GM21423 (cell line): Measurements from ENCODE around the gene PLA2G4D.

ENCODE experiments used
- ATAC-seq: cut with Tn5 transposase; IDR thresholded peaks from one replicate; pipeline ENCODE4 v1.9.1; 2021; ENCODE audit warnings: mild to moderate bottlenecking, moderate library complexity; ENCODE audit not compliant: unreplicated experiment

PLA2G4D gene

DNA sequence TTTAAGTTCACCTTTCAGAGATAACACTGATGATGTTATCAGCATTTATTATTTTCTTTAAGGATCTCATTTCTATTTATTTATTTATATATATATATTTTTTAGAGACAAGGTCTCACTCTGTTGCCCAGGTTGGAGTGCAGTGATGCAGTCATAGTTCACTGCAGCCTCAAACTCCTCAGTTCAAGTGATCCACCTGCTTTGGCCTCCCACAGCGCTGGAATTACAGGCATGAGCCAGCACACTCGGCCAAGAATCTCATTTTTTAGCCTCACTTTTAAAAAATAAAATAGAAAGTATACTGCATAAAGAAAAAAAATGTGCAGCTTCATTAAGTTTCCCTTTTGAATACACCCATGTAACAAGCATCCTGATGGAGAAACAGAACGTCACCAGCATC lies 35.6 kb downstream of the PLA2G4D start:
- no peak for ATAC-seq

DNA sequence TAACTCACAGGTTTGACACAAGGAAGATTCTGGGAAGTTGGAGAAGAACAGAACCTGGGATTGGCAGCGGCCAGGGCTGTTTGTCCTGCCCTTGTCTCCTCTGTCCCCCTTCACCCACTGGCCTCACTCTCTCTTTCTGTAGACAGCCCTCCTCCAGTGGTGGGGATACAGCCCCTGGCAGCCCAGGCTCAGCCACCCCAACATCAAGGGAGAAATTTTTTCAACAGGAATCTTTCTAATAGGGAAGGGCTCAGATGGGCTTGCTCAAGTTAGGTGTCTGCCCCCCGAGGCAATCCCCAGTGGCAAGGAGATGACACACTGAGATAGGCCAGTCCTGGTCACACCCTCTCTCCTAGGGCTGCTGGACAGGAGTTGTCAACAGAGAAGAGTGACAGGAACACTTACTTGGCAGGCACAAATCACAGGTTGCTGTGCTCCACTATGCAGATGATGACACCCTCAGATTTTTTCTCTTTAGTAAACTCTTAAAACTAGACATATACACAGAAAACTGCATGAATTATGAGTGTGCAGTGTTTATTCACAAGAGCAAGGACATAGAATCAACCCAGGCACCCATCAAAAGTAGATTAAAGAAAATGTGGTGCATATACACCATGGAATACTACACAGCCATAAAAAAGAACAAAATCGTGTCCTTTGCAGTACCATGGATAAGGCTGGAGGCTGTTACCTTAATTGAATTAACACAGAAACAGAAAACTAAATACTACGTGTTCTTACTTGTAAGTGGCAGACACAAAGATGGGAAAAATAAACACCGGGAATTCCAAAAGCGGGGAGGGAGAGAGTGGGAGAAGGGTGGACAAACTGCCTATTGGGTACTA lies 36.3 kb downstream of the PLA2G4D start:
- no peak for ATAC-seq

DNA sequence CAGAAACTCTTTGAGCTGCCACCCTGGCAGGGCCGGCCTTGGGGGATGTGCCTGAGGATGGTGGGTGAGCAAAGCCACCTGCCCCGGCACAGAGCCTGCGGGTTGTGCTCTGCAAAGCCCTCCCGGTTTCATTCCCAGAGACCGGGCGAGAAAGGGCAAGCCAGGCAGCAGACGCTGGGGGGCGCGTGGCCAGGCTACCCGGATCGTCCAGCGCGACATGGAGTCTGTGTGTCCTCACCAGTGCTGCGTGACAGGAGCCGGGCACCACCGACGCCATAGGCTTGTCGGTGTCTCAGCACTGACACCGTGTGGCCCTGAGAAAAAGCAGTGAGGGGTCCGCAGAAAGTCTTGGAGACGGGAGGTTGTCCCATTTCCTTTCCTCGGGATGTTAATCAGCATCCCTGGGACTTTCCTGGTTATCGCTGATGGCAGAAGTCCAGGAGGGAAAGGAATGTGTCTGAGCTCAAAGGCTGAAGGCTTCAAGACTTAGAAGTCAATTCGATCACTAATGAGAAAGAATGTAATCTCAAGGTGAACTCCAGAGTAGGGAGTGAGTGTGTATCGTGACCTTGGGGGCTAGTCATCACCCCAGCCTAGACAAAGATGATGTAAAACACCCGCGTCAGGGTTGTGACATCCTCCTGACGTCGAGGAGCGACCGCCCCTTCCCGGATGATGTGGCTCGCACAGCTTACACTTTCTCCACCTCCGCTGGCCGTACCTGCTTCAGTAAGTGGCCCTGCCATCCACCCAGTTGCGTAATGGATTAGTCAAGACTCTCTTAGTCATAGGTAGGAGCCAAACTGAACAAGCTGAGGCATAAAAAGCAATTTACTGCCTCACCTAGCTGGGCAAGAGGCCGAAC lies 37.2 kb downstream of the PLA2G4D start:
- ATAC-seq, result no peak

DNA sequence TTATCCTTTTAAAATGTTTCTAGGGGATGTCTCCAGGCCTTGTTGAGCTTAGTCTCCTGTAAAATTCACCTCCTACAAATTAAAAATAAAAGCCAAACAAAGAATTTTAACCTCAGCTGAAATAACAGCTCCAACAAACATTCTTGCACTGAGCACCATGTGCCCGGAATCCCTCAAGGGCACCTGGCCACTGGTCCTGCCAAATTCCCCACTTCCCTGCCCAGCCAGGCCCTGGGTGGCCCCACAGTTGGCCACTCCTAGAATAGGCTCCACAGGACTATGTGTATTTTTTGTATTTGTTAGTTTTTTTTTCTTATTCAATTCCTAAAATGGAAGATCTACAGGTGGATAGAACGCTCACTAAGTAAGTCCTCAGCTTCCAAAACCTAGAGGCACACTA lies 40.4 kb downstream of the PLA2G4D start:
- no peak for ATAC-seq

DNA sequence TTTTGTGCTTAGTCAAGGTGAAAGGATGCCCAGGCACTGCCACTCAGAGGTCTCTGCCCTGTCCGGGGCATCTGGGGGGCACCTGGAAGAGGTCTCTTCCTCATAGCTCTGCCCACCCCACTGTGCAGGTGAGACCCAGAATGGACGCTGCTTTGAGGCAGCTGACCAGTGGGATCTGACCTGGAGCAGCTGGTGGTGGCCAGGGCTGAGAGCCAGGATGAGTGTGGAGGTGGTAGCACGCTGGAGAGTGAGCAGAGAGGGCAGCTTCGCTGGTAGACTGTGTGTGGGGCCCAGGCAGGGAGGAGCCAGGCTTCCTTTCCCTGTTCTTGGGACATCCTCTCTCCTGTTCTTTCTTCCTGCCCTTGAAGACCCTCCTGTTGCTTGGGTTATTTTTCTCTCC lies 41.4 kb downstream of the PLA2G4D start:
- no peak for ATAC-seq

DNA sequence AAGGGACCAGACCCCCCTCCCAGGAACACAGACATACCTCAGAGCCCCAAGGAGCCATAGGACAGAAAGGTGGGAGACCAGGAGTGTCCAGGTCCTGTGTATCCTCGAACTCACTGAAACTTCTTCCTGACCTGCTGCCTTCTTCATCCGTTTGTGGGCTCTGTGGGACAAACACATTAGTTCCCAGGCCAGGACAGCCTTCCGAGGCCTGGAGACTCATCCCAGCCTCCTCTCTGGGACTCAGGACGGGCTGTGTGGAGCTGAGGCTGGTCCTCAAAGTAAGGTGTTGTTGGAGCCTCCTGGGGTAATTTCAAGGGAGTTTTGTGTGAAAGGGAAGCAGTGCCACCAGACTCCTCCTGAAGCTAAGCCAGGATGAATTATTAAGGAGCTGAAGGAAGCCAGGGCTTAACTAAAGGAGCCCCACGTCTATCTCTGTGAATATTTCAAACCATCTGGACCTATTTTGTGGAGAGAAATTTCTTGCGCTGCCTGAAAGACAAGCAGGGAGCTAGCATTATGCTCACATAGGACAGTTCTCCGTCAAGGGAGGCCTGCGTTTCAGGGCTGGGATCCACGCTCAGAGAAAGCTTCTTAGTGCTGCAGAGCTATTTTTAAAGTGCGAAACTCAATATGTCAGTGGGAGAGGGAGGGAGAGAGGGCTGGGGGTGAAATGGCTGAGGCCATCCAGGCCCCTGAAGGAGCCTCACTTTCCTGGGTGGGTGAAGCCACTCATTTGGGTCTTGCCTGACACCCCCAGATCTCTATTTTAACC lies 43.7 kb downstream of the PLA2G4D start:
- no peak for ATAC-seq

DNA sequence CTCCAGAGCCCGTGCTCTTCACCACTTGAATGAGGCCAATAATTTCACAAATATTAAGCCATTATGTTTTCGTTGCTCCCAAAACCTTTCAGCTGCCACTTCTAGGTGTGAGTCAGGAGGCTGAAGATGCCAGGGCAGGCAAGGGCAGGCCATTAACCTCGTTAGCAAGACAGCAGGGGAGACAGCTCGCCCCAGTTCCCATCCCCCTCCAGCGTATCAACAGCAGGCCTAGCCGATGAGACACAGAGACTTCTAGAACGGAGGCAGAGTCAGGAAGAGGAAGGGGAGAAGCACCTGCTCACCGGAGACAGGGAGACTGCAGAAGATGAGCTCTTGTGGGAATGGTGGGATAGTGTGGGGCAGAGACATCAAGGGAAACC lies 45.6 kb downstream of the PLA2G4D start:
- ATAC-seq, result no peak

DNA sequence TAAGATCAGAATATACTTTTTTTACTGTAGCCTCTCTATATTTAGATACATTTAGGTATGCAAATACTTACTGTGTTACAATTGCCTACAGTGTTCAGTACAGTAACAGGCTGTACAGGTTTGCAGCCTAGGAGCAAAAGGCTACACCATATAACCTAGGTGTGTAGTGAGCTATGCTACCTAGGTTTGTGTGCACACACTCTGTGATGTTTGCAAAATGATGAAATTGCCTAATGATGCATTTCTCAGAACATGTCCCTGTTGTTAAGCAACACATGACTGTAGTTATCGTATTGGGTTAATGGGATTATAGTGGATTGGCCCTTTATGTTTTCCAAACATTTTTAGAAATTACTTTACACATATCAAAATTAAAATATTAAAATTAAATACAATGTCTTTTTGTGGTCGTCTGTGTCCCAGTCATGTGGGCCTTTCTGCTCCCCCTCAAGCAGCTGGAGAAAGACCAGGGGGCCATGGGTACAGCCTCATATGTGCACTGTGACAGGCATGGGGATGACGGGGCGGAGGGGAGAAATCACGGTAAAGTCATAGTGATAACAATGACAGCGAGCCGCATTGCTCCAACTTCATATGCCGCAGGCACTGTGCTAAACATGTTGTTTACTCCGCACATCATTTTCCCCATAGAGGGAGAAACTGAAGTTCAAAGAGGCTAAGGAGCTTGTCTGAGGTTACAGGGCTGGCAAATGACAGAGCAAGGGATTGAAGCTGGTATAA lies 46.1 kb downstream of the PLA2G4D start:
- ATAC-seq, result no peak

DNA sequence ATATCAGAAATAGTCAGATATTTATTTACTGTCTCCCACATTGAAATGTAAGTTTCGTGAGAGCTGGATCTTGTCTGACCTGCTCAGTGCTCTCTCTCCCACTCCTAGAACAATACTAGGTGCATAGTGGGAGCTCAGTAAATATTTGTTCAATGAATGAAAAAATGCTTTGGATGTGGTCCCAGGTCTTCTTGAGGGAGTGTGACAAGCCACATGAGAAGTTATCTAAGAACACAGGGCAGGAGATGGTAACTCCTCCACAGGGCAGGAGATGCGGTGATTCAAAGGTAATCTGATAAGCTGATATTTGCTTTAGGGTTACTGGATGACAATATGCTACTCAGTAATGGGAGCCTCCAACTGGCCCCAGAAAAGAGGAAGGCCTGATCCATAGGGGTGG lies 47.8 kb downstream of the PLA2G4D start:
- ATAC-seq, result no peak

DNA sequence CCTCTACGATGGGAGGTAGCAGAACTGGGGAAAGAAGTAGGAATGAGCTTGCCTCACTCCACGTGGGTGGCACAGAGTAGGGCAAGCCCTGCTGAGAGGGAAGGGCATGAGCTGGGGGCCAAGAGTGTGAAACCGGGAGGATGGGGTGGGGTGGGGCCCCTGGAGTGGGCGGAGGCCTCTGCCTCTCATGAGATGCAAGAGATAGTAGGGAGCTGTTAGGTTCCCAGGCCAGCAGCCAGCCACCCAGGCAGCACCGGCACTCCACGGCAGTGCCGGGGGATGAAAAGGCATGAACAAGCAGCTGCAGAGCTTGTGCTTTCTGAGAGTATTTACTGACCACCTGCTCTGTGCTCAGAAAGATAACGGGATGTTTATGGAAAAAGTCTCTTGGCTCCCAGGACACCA lies 49.1 kb downstream of the PLA2G4D start:
- no peak for ATAC-seq

DNA sequence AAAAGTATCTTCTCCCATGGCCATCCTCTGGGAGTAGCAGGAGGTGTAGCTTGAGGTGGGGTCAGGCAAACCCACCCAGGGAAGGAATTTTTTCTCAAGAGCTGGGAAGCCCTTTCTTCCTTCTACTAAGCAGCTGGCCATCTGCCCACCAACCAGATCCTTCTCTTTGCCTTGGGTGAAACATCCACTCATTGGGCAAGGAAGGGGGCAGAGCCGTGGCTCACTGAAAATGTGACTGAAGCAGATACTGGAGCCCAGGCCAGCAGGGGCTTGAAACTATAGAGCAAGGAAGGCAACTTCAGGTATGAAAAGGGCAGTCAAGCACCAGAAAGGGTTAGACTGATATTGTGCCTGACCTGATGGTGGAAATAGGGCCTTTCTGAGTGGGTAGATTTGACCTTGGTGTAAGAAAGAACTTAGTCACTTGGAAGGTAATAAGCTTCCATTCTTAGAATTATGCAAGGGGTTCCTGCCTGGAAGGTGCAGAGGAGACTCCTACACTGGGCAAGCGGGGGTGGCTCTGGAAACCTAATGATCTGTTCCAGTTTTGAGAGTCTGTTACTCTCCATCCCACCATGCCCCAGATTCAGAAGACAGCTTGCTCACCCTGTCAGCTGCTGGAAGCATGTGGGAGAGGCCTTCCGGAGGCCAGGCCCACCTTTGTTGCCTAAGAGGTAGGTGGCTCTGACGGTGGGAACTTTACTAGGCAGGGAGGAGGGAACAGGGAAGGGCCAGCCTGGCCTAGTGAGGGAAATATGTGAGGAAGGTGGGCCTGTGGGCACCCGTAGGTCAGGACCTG lies 51.6 kb downstream of the PLA2G4D start:
- ATAC-seq, result no peak

DNA sequence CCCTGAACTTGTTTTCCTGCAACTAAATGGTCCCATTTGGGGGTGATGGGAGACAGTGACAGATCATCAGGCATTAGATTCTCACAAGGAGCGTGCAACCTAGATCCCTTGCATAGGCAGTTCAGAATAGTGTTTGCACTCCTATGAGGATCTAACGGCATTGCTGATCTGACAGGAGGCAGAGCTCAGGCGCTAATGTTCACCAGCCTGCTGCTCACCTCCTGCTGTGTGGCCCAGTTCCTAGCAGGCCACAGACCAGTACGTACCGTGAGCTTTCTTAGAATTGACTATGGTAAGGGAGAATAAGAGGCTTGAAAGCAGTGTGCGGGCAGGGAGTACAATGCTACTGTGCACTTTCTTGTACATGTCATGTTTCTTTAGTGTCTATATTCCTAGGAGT lies 56.0 kb downstream of the PLA2G4D start:
- ATAC-seq, result no peak

DNA sequence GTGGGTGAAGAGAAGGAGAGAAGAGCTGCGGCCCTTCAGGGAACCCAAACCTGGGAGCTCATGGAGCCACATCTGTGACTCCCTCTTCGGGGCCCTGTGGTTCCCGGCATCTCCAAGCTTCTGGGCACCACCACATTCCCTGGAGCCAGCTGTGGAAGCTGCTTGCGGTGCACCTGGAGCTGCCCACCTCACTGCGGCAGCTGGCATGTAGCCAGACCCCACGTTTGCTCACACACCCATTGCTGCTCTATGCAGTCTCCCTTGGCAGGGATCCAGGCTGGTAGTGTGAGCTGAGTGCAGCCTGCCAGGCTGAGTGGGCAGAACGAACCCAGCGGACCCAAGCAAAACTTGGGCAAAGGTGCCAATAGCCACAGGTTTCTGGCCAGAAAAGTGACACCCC lies 56.7 kb downstream of the PLA2G4D start:
- ATAC-seq, result no peak

DNA sequence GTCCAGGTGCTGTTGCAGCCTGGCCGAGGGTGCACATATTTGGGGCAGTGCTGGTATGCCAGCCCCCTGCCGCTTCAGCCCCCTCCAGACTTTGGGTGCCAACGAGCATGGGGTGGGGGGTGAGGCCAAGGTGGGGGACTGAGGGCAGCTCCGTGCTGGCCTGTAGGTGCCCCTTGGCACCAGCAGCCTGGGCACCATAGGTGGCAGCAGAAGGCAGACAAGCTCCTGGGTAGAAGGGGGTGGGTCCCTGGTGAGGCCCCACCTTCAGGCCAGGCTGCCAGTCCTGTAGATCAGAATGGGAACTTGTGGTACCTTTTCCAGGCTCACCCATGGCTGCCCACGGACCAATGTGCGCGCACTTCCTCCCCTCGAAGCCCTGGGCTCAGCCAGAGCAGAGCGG lies 57.4 kb downstream of the PLA2G4D start:
- no peak for ATAC-seq

DNA sequence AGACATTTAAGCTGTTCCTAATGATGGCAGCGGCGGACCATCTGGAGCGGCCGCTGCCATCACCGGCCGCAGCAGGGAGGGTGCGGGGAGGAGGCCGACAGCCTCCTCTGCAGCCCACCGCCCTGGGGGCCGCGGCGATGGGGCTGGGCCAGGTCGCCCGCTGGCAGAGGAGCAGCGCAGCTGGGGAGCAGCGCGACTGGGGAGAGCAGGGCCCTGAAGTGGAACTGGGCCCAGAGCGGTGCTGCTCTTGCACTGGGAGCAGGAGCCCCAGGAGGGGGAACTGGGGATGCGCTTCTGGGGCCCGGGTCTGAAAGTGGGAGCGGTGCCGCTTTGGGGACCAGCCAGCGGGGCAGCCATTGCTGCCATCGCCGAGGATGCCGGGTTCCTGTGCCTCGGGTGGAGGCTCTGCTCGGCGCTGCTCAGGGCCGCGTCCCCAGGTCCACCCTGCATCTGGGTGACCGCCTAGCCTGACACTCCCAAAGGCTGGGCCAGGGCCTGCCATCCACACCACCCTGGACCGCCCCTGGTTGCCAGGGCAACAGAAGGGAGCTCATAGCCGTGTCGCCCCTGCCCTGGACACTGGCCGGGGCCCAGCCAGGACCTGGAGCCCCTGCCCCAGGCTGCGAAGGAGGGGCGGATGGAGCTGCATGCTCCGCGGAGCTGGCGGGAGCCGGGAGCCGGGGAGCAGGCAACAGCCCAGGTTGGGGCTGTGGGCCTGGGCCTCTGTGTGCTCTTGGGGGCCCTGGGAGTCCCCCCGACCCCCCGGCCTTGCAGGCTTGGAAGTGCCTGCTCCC lies 58.1 kb downstream of the PLA2G4D start:
- no peak for ATAC-seq

DNA sequence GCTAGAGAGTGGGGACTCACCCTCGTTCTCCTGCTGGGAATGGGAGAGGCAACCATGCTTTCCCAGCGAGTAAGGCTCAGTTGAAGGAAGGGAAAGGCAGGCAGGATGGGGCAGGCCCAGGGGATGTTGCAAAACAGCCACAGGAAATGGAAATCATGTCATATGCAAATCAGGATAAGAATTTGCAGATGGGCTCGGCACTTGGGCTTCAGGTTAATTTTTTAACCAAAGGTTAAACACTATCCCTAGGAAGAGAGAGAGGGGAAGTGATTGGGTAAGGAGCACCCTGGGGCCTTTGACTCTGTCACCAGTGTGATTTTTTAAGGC lies 59.0 kb downstream of the PLA2G4D start:
- peak; percentile 65 for ATAC-seq

DNA sequence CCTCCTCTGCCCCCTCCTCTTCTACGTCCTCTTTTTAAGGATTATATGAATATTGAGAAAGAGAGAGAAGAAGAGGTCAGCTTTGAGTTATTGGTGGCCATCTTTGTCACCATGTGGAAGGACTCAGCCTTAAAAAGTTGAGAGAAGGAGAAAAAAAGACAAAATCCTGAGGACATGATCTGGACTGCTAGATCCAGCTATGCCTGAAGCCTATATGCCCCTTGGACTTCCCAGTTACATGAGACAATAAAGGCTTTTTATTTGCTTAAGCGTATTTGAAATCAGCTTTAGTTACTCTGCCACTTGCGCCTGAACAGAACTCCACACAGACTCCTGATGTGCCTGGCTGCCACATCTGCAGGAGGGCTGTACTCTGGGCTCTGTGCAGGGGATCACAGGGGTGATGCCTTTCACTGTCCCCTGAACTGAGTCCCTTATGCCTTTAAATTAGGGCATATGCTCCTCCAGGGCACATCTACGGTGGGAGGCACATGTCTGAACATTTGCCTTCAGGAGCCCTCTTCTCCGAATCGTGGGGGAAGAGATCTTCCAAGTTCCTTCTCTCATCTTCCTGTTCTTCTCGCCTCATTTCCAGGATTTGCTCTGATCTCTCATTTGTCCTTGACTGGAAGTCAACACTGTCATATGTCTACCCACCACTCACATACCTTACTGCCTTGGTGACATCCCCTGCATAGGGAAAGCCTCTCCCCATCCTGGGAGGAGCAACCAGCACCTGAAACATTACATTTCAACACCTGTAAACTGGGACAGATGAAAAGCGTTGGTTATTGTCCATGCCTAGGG lies 59.5 kb downstream of the PLA2G4D start:
- ATAC-seq, result no peak

DNA sequence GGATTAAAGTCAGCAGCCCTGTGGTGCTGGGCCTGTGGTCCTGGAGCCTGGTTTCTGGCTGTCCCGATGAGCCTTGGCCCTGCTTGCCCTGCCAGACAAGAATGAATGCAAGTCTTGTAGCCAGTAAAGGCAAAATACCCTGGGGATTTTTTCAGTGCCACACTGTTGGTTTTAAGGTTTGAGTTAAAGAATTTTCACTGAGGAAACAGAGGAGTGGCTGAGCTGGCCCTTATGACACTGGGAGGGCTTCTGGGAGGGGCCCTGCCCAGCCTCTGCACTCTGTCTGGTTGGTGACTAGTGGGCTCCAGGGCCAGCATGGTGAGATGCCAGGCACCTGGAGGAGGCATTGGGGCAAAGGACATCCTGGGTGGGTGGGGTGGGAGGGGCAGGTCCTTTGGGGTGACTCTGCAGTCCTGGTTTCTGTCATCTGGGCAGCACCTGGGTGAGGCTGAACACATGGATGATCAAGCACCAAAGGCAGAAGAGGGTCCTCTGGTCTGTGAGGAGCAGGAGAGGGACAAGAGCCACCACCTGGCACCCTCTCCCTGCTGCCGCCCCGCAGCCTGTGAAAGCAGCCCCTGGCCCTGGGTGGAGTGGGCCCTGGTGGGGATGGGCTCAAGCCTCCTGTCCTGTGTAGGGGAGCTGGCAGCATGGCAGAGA lies 61.0 kb downstream of the PLA2G4D start:
- no peak for ATAC-seq
